Caco-2 (cell line): ENCODE data around the gene SH3YL1. TPM values are rescaled to one million over a fixed set of nuclear protein-coding genes. Genes with fewer than 3 reads are reported as not detected.

Source experiments
- BruUV-seq: library from RNA; stranded (reverse); fragments of 400-500 nt; replicated peaks from 2 replicates; lab custom pipeline; 2021; lab: Mats Ljungman, UMichigan
- CTCF ChIA-PET: fragments of 300-600 bp; sonication (Branson Sonifier 250); formaldehyde crosslinking; loops from one replicate; lab custom pipeline; 2022; ENCODE audit warnings: antibody characterized with exemption; lab: Charles Lee
- POLR2A ChIA-PET: fragments of 300-600 bp; sonication (Branson Sonifier 250); formaldehyde crosslinking; loops from one replicate; lab custom pipeline; 2022; ENCODE audit warnings: antibody characterized with exemption; lab: Charles Lee
- DNase-seq, 2 experiments: peaks; one replicate each; pipeline versions ENCODE4 v3.0.0 to v3.0.0-alpha.2; 2020 to 2022
- H3K27me3 ChIP-seq: replicated peaks from 2 replicates; pipeline ENCODE4 v1.6.0; 2011; ENCODE audit warnings: low read length; ENCODE audit not compliant: control insufficient read depth, insufficient read depth
- H3K36me3 ChIP-seq: 2 replicates; pipeline ENCODE4 v1.5.1; 2011; ENCODE audit warnings: low read length; ENCODE audit not compliant: control insufficient read depth, insufficient read depth
- H3K4me1 ChIP-seq: fragments of 250-450 bp; sonication (Bioruptor Pico); 2 replicates; pipeline ENCODE4 v1.5.1; 2020; ENCODE audit warnings: mild to moderate bottlenecking
- H3K4me3 ChIP-seq: 2 replicates; pipeline ENCODE4 v1.5.1; 2011; ENCODE audit warnings: low read depth, mild to moderate bottlenecking, control low read depth, low read length
- H3K9me3 ChIP-seq: fragments of 250-450 bp; sonication (Bioruptor Pico); 2 replicates; pipeline ENCODE4 v1.5.1; 2020; ENCODE audit warnings: mild to moderate bottlenecking, moderate library complexity
- H3K27ac Mint-ChIP-seq: one replicate; pipeline ENCODE4 v1.8.0; 2022; ENCODE audit warnings: mixed read lengths; ENCODE audit not compliant: unreplicated experiment
- H3K27me3 Mint-ChIP-seq: one replicate; pipeline ENCODE4 v1.8.0; 2022; ENCODE audit warnings: mixed read lengths; ENCODE audit not compliant: insufficient read depth, unreplicated experiment
- H3K36me3 Mint-ChIP-seq: one replicate; pipeline ENCODE4 v1.8.0; 2022; ENCODE audit warnings: mild to moderate bottlenecking, mixed read lengths; ENCODE audit not compliant: insufficient read depth, unreplicated experiment
- H3K4me1 Mint-ChIP-seq: one replicate; pipeline ENCODE4 v1.8.0; 2022; ENCODE audit warnings: low read depth, mixed read lengths; ENCODE audit not compliant: unreplicated experiment
- H3K4me3 Mint-ChIP-seq: one replicate; pipeline ENCODE4 v1.8.0; 2022; ENCODE audit warnings: mild to moderate bottlenecking, moderate library complexity, mixed read lengths; ENCODE audit not compliant: unreplicated experiment
- H3K9me3 Mint-ChIP-seq: one replicate; pipeline ENCODE4 v1.8.0; 2022; ENCODE audit warnings: mixed read lengths; ENCODE audit not compliant: unreplicated experiment
- CTCF ChIP-seq, 2 experiments: fragments of 200-600 bp in 1 of 2; IDR thresholded peaks; 1 replicate in 1 of 2; 2 replicates in 1 of 2; pipeline versions ENCODE4 v1.5.1 to v1.8.0; 2011 to 2022; ENCODE audit warnings: antibody characterized with exemption in 1 of 2, control low read depth in 1 of 2, inconsistent platforms in 1 of 2, low read depth in 1 of 2, low read length in 1 of 2, mild to moderate bottlenecking in 1 of 2, moderate library complexity in 1 of 2; ENCODE audit not compliant: insufficient read depth in 1 of 2, severe bottlenecking in 1 of 2, unreplicated experiment in 1 of 2
- intact Hi-C: fragments of 100-400 bp; cut with micrococcal nuclease; formaldehyde crosslinking; loops from one replicate; pipeline ENCODE4 v1.10.0; 2022; ENCODE audit not compliant: unreplicated experiment
- total RNA-seq: library from RNA; stranded (reverse); gene quantifications from 2 replicates; pipeline ENCODE4 v1.2.3, GENCODE V29; 2022

The SH3YL1 gene
- total RNA-seq, 1 experiment from 2014 or later: 76.0 TPM

- BruUV-seq: no TSS peak
- Mint-ChIP-seq H3K9me3 (no peaks in the 10 kb centered on the region), H3K4me3 (no peak overlapping the region), H3K27ac (no peak overlapping the region), H3K4me1 (no peaks in the 10 kb centered on the region), H3K27me3 (no peaks in the 10 kb centered on the region), H3K36me3 (peaks cover 26% of the 10 kb centered on the region)
- H3K4me3 ChIP-seq: no peak overlapping the region
- CTCF ChIA-PET: no interaction called here
- TF ChIP-seq CTCF (IDR thresholded peaks at IDR 0.05; ENCODE audit: insufficient read depth in 1 of 2, low read depth in 1 of 2, low read length in 1 of 2, severe bottlenecking in 1 of 2, unreplicated experiment in 1 of 2): no peak
- intact Hi-C loops: no loop called here
- POLR2A ChIA-PET: no interaction called here
- H3K36me3 ChIP-seq: peaks cover 4% of the 10 kb centered on the region
- H3K4me1 ChIP-seq: no peaks in the 10 kb centered on the region
- no peak for DNase-seq
- no peaks in the 10 kb centered on the region for H3K27me3 ChIP-seq
- H3K9me3 ChIP-seq: no peaks in the 10 kb centered on the region
Measured at GRCh38 chr2:244547-244946, 19.3 kb downstream of the SH3YL1 start.

GRCh38 chr2:238869-239268 is 25.0 kb downstream of the SH3YL1 start:
- Histone ChIP-seq H3K36me3 (no peaks in the 10 kb centered on the region), H3K4me1 (no peaks in the 10 kb centered on the region), H3K4me3 (no peak overlapping the region), H3K9me3 (no peaks in the 10 kb centered on the region), H3K27me3 (no peaks in the 10 kb centered on the region)
- Mint-ChIP-seq H3K4me1 (no peaks in the 10 kb centered on the region), H3K36me3 (peaks cover 26% of the 10 kb centered on the region), H3K9me3 (no peaks in the 10 kb centered on the region), H3K27ac (no peak overlapping the region), H3K4me3 (no peak overlapping the region), H3K27me3 (no peaks in the 10 kb centered on the region)
- no TSS peak for BruUV-seq
- ChIA-PET POLR2A (no interaction called here), CTCF (no interaction called here)
- no peak for TF ChIP-seq CTCF (IDR thresholded peaks at IDR 0.05; ENCODE audit: insufficient read depth in 1 of 2, low read depth in 1 of 2, low read length in 1 of 2, severe bottlenecking in 1 of 2, unreplicated experiment in 1 of 2)
- DNase-seq: no peak
- intact Hi-C loops: no loop called here

DNA sequence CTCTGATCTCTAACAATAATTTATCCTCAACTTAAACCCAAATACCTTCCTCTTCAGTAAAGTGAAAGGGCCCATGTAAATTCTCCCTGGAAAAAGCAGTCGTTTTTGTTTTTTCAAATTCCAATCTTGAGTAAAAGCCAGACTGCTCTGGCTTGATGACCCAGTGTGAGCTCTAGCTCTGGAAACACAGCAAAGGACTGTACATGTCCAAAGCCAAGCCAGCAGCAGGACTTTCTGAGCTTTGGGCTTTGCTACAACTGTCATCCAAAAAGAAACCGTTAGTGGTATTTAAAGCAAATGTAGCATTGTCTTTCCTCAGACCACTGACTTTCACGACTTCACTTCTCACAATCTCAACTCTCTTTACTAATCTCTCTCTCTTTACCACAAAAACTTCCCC is 25.4 kb downstream of the SH3YL1 start:
- Mint-ChIP-seq H3K9me3 (no peaks in the 10 kb centered on the region), H3K27me3 (no peaks in the 10 kb centered on the region), H3K27ac (no peak overlapping the region), H3K4me1 (no peaks in the 10 kb centered on the region), H3K4me3 (no peak overlapping the region), H3K36me3 (peaks cover 26% of the 10 kb centered on the region)
- no peak for DNase-seq
- no peak overlapping the region for H3K4me3 ChIP-seq
- H3K9me3 ChIP-seq: no peaks in the 10 kb centered on the region
- H3K4me1 ChIP-seq: no peaks in the 10 kb centered on the region
- no peaks in the 10 kb centered on the region for H3K27me3 ChIP-seq
- POLR2A ChIA-PET: no interaction called here
- no peak for TF ChIP-seq CTCF (IDR thresholded peaks at IDR 0.05; ENCODE audit: insufficient read depth in 1 of 2, low read depth in 1 of 2, low read length in 1 of 2, severe bottlenecking in 1 of 2, unreplicated experiment in 1 of 2)
- BruUV-seq: no TSS peak
- no peaks in the 10 kb centered on the region for H3K36me3 ChIP-seq
- intact Hi-C loops: no loop called here
- CTCF ChIA-PET: interaction anchor here (0.6 kb wide), 1 partner anchor 47 kb away, joined by 3 read pairs; no protein-coding TSS in a partner anchor
